Bronchial epithelial cell (primary cell): ENCODE data around the gene BAIAP2L2. TPM values are rescaled to one million over a fixed set of nuclear protein-coding genes. Genes with fewer than 3 reads are reported as not detected.

Experiments used
- DNase-seq: peaks from one replicate; pipeline ENCODE4 v3.0.0-alpha.2; 2010; ENCODE audit warnings: low read depth
- FAIRE-seq: peaks from 2 replicates; lab custom pipeline; 2011; peaks lifted over from hg19 to GRCh38; lab: Jason Lieb, UNC
- H3K27me3 ChIP-seq: 2 replicates; pipeline ENCODE4 v1.5.1; 2011; ENCODE audit warnings: low read length; ENCODE audit not compliant: control insufficient read depth, insufficient read depth
- H3K36me3 ChIP-seq: 2 replicates; pipeline ENCODE4 v1.5.1; 2011; ENCODE audit warnings: low read length; ENCODE audit not compliant: control insufficient read depth, insufficient read depth
- H3K4me3 ChIP-seq: 2 replicates; pipeline ENCODE4 v1.5.1; 2011; ENCODE audit warnings: mild to moderate bottlenecking, low read depth, low read length, control low read depth
- CTCF ChIP-seq: IDR thresholded peaks from 2 replicates; pipeline ENCODE4 v1.5.1; 2011; ENCODE audit warnings: mild to moderate bottlenecking, moderate library complexity, low read length, control low read depth, inconsistent platforms; ENCODE audit not compliant: insufficient read depth, severe bottlenecking
- total RNA-seq: library from RNA; depleted of rRNA; stranded (reverse); fragments of >200 nt; gene quantifications from 2 replicates; pipeline ENCODE4 v1.2.1, GENCODE V29; 2014

BAIAP2L2 gene
- total RNA-seq, 1 donor from 2014 or later = 0.26 TPM

DNA sequence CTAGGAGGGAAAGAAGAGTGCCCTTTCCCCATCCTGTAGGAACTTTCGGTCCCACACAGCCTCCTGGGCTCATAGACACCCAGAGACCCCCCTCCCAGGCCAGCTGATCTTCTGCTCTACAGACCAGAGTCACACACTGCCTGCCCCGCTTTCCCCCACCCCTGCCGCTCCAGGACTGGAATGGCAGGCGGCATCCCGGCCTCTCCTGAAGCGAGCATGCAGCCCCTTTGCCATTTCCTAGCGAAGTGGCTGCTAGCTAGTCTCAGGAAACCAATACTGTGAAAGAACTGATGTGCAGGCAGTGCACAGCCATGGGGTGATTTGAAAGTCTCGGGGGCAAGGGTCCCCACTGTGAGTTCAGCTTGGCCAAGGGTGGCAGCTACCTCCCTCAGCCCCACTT lies 44.9 kb downstream of the BAIAP2L2 start:
- H3K36me3 ChIP-seq = peaks cover 28% of the 10 kb centered on the region
- H3K4me3 ChIP-seq = no peak overlapping the region
- no peak for TF ChIP-seq CTCF
- DNase-seq (no peak), FAIRE-seq (no peak)
- no peaks in the 10 kb centered on the region for H3K27me3 ChIP-seq

DNA sequence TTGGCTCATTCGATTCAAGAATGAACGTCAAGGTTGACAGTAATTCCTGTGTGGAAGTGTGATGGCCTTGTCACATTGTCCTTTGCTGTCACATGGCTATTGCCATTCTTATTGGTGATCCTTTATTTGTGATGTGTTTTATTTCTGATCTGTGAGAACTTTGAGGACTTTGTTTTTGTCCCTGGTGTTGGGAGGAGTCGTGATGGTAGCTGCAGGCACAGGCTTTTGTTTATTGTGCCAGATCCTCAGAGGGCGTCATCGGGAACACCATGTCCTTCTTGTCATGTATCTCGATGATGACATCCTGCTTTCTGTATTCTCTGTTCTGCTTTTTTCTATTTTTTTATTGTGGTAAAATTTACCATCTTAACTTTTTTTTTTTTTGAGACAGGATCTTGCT lies 47.7 kb downstream of the BAIAP2L2 start:
- no peak for DNase-seq
- Histone ChIP-seq H3K27me3 (no peaks in the 10 kb centered on the region), H3K36me3 (peaks cover 25% of the 10 kb centered on the region), H3K4me3 (no peak overlapping the region)
- TF ChIP-seq CTCF = no peak
- peak; percentile 60 for FAIRE-seq

GRCh38 chr22:38056969-38057891 lies 53.3 kb downstream of the BAIAP2L2 start, which contains the start of gene PICK1:
TSS of gene PICK1 (plus strand) at chr22:38057404. CDS start at chr22:38057810, 406 bp downstream.
- peak within 1 kb of the TSS; percentile 60 for H3K4me3 ChIP-seq
- FAIRE-seq (no peak), DNase-seq (peak; percentile 81)
- H3K27me3 ChIP-seq = no peaks in the 10 kb centered on the region
- TF ChIP-seq CTCF = peak; percentile 12
- peaks cover 8% of the 10 kb centered on the region for H3K36me3 ChIP-seq

- H3K4me3 ChIP-seq = no peak overlapping the region
- no peaks in the 10 kb centered on the region for H3K27me3 ChIP-seq
- DNase-seq (peak; percentile 29), FAIRE-seq (no peak)
- peak; percentile 76 for TF ChIP-seq CTCF
- H3K36me3 ChIP-seq = no peaks in the 10 kb centered on the region
Measured at GRCh38 chr22:38051900-38052862, 58.3 kb downstream of the BAIAP2L2 start.

DNA sequence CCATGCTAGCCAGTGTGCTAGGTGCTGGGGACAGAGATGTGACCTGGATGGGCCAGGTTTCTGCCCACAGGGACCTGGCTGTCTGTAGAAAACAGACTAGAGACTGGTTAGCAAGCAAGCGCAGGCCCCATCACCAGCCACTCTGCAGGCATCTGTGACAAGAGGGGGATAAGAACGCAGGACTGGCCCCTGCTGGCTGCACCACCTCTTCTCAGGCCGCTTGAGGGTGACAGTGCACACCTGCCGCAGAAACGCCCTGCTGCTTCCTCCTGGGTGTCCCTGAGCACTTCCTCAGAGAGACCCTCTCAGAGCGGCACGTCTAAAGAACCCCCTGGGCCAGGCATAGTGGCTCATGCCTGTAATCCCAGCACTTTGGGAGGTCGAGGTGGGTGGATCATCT lies 59.2 kb downstream of the BAIAP2L2 start:
- DNase-seq = no peak
- Histone ChIP-seq H3K36me3 (no peaks in the 10 kb centered on the region), H3K27me3 (no peaks in the 10 kb centered on the region), H3K4me3 (no peak overlapping the region)
- no peak for TF ChIP-seq CTCF
- no peak for FAIRE-seq
